ENCODE results near the gene FH. TPM values are rescaled to one million over a fixed set of nuclear protein-coding genes. Genes with fewer than 3 reads are reported as not detected.
A peak's percentile ranks its signal among the peaks of the same experiment; 100 is the strongest.

FH gene
- total and polyA plus RNA-seq, 2 of the 13 experiments (the other 11 are each of a cell fraction or from before 2014, with no cell fraction given), result 39.2 to 152 TPM

DNA sequence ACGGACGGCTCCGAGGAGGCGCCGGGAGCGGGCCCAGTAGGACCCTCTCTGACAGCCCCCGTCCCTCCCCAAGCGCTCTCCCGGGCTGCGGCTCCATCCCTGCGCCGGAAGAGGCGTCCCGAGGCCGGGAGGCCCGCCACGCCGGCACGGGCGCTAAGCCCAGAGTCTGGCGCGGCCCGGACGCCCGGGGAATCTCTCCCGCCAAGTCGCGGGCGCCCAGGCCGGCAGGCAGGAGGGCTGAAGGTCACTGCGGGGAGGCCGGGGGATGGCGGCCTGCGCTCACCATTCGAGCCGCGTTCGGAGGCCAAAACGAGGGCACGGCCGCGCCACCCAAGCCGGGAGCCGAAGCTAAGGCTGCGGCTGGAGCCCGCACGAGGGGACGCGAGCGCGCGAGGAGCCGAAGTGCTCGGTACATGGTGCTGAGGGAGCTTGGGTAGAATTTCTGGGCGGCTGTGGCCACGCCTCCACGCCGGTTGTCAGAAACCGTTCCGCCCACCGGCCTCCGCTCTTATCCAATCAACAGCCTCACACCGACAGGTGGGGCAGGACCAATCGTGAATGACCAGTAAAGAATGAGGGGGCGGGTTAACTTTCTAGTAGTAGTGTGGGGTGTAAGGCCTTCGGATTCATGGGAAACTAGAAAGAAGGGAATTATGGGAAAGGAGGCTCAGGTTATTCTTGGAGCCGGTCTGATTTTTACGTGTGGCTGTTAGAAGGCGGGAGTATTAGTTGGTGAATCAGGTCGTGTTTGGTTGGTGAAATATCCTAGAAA, at the start of gene FH (continued):
- TF ChIP-seq ZNF607 (CRISPR knock-in tag; IDR thresholded peaks at IDR 0.05; ENCODE audit: borderline replicate concordance) (no peak; the same call in 1 of the 2 replicates), ZNF251 (CRISPR knock-in tag; IDR thresholded peaks at IDR 0.05) (no peak), CCDC6 (CRISPR knock-in tag; IDR thresholded peaks at IDR 0.05) (peak; percentile 75; the same call in 1 of the 2 replicates), ZKSCAN5 (CRISPR knock-in tag; IDR thresholded peaks at IDR 0.05) (no peak), ZBTB40 (IDR thresholded peaks at IDR 0.05) (no peak), ZBTB40 (CRISPR knock-in tag; IDR thresholded peaks at IDR 0.05) (peak; percentile 71), ARID4A (CRISPR knock-in tag; IDR thresholded peaks at IDR 0.05; ENCODE audit: borderline replicate concordance) (peak; percentile 96), KLF13 (CRISPR knock-in tag; IDR thresholded peaks at IDR 0.05) (0 out of 2 replicates have a peak, but pooled peaks have one; percentile 70), ZNF383 (CRISPR knock-in tag; IDR thresholded peaks at IDR 0.05; ENCODE audit: borderline replicate concordance) (no peak), SP4 (CRISPR knock-in tag; IDR thresholded peaks at IDR 0.05) (peak; percentile 89), ZNF441 (CRISPR knock-in tag; IDR thresholded peaks at IDR 0.05; ENCODE audit: borderline replicate concordance) (no peak), DNMT1 (CRISPR knock-in tag; IDR thresholded peaks at IDR 0.05) (peak; percentile 87; the same call in 1 of the 2 replicates), NCOR1 (IDR thresholded peaks at IDR 0.05; ENCODE audit: borderline replicate concordance, low read length) (no peak; the same call in 1 of the 2 replicates), GFI1 (CRISPR knock-in tag; IDR thresholded peaks at IDR 0.05; ENCODE audit: borderline replicate concordance) (peak; percentile 35; the same call in 1 of the 2 replicates)
